Neuronal stem cell (in vitro differentiated cells): ENCODE results near the gene SLC39A3.

ENCODE experiments used
- DNase-seq: peaks from one replicate; pipeline ENCODE4 v3.0.0-alpha.2; 2013; ENCODE audit warnings: low spot score
- H2AFZ ChIP-seq: one replicate; pipeline ENCODE4 v1.6.1; 2013; ENCODE audit warnings: mild to moderate bottlenecking, low read length, inconsistent platforms
- H2AK5ac ChIP-seq: 2 replicates; pipeline ENCODE4 v1.6.1; 2013; ENCODE audit warnings: low read depth, mild to moderate bottlenecking, inconsistent platforms, low read length, moderate library complexity, mixed read lengths
- H2BK120ac ChIP-seq: 2 replicates; pipeline ENCODE4 v1.6.1; 2013; ENCODE audit warnings: low read depth, mild to moderate bottlenecking, inconsistent platforms, low read length, moderate library complexity, mixed read lengths
- H2BK12ac ChIP-seq: one replicate; pipeline ENCODE4 v1.6.1; 2013; ENCODE audit warnings: low read length, inconsistent platforms
- H2BK15ac ChIP-seq: 2 replicates; pipeline ENCODE4 v1.6.1; 2013; ENCODE audit warnings: mild to moderate bottlenecking, low read length, inconsistent platforms, mixed read lengths
- H2BK5ac ChIP-seq: one replicate; pipeline ENCODE4 v1.6.1; 2013; ENCODE audit warnings: inconsistent platforms, mild to moderate bottlenecking, low read length, moderate library complexity
- H3K14ac ChIP-seq: one replicate; pipeline ENCODE4 v1.6.1; 2013; ENCODE audit warnings: low read length, inconsistent platforms
- H3K18ac ChIP-seq: 2 replicates; pipeline ENCODE4 v1.6.1; 2013; ENCODE audit warnings: low read length, inconsistent platforms
- H3K23ac ChIP-seq: 2 replicates; pipeline ENCODE4 v1.6.1; 2013; ENCODE audit warnings: low read depth, mild to moderate bottlenecking, mixed read lengths, low read length, inconsistent platforms; ENCODE audit not compliant: poor library complexity
- H3K27ac ChIP-seq: replicated peaks from 3 replicates; pipeline ENCODE4 v1.5.1; 2013; ENCODE audit warnings: low read length, inconsistent platforms
- H3K27me3 ChIP-seq, 3 experiments: 2 replicates each; pipeline ENCODE4 v1.6.1; 2013; ENCODE audit warnings: low read length in 3 of 3, mild to moderate bottlenecking in 2 of 3, inconsistent platforms in 1 of 3, low read depth in 1 of 3, mixed read lengths in 1 of 3, moderate library complexity in 1 of 3; ENCODE audit not compliant: control insufficient read depth in 3 of 3, insufficient read depth in 3 of 3
- H3K36me3 ChIP-seq, 2 donors: replicated peaks in 1 of 2; 2 replicates each; pipeline ENCODE4 v1.6.1; 2013; ENCODE audit warnings: low read length in 2 of 2; ENCODE audit not compliant: control insufficient read depth in 2 of 2, insufficient read depth in 2 of 2
- H3K4ac ChIP-seq: 2 replicates; pipeline ENCODE4 v1.6.1; 2013; ENCODE audit warnings: inconsistent platforms, mild to moderate bottlenecking, low read length, moderate library complexity
- H3K4me1 ChIP-seq, 2 donors: 1 replicate in 1 of 2; 2 replicates in 1 of 2; pipeline ENCODE4 v1.6.1; 2013; ENCODE audit warnings: low read length in 2 of 2, low read depth in 1 of 2; ENCODE audit not compliant: control insufficient read depth in 2 of 2, insufficient read depth in 1 of 2
- H3K4me2 ChIP-seq: one replicate; pipeline ENCODE4 v1.6.1; 2013; ENCODE audit warnings: mild to moderate bottlenecking, low read length, inconsistent platforms; ENCODE audit not compliant: insufficient read depth, poor library complexity, severe bottlenecking
- H3K4me3 ChIP-seq, 2 donors: 2 replicates each; pipeline ENCODE4 v1.5.1; 2013; ENCODE audit warnings: low read length in 2 of 2, mild to moderate bottlenecking in 2 of 2, inconsistent platforms in 1 of 2, moderate library complexity in 1 of 2
- H3K79me1 ChIP-seq: one replicate; pipeline ENCODE4 v1.6.1; 2013; ENCODE audit warnings: low read depth, mild to moderate bottlenecking, inconsistent platforms, low read length, moderate library complexity
- H3K9ac ChIP-seq: one replicate; pipeline ENCODE4 v1.6.1; 2013; ENCODE audit warnings: mild to moderate bottlenecking, low read depth, low read length, inconsistent platforms; ENCODE audit not compliant: poor library complexity
- H3K9me3 ChIP-seq, 2 donors: replicated peaks in 1 of 2; 2 replicates each; pipeline versions ENCODE3 to v1.6.1; 2013; ENCODE audit warnings: low read length in 2 of 2, mild to moderate bottlenecking in 2 of 2, inconsistent platforms in 1 of 2, low read depth in 1 of 2, mixed read lengths in 1 of 2, moderate library complexity in 1 of 2; ENCODE audit not compliant: control insufficient read depth in 2 of 2, insufficient read depth in 1 of 2
- H4K8ac ChIP-seq: one replicate; pipeline ENCODE4 v1.6.1; 2013; ENCODE audit warnings: low read depth, mild to moderate bottlenecking, inconsistent platforms, low read length, moderate library complexity
- H4K91ac ChIP-seq: one replicate; pipeline ENCODE4 v1.6.1; 2013; ENCODE audit warnings: low read length, low read depth, mild to moderate bottlenecking, inconsistent platforms; ENCODE audit not compliant: poor library complexity
- WGBS, 2 donors: extraction: QIAGEN DNeasy Blood & Tissue Kit; methylation state at CpG; one replicate each; pipeline ENCODE4 v1.1.7; 2013; ENCODE audit warnings: missing lambda C conversion rate in 2 of 2, mixed read lengths in 1 of 2; ENCODE audit not compliant: insufficient read length in 2 of 2, insufficient replicate concordance in 1 of 2; ENCODE audit errors: extremely low coverage in 2 of 2; 5-methylcytosine and 5-hydroxymethylcytosine counted together

The SLC39A3 gene

GRCh38 chr19:2783781-2784145 lies 43.9 kb upstream of the SLC39A3 start:
- no peak overlapping the region for H2BK15ac ChIP-seq
- peaks cover 10 to 11% of the 10 kb centered on the region in 2 donors for H3K4me1 ChIP-seq
- no peak overlapping the region for H2BK12ac ChIP-seq
- H3K4me3 ChIP-seq: peak overlapping the region in 1 of 2 donors; percentile 91
- WGBS, 2 donors: no CpG with 5 or more reads among the region's 7 CpGs
- peaks cover 8 to 44% of the 10 kb centered on the region in 2 donors for H3K36me3 ChIP-seq
- no peak for DNase-seq
- no peak overlapping the region for H3K9ac ChIP-seq
- no peaks in the 10 kb centered on the region for H3K9me3 ChIP-seq
- no peak overlapping the region for H2BK5ac ChIP-seq
- H4K8ac ChIP-seq: no peak overlapping the region
- H4K91ac ChIP-seq: no peak overlapping the region
- peak overlapping the region; percentile 81 for H2AFZ ChIP-seq
- H2AK5ac ChIP-seq: no peak overlapping the region
- no peak overlapping the region for H3K23ac ChIP-seq
- peak overlapping the region; percentile 28 for H3K4me2 ChIP-seq
- no peaks in the 10 kb centered on the region for H3K27me3 ChIP-seq
- H3K4ac ChIP-seq: no peak overlapping the region
- no peak overlapping the region for H3K14ac ChIP-seq
- H3K79me1 ChIP-seq: peaks cover 17% of the 10 kb centered on the region
- H3K18ac ChIP-seq: no peak overlapping the region
- no peak overlapping the region for H2BK120ac ChIP-seq
- H3K27ac ChIP-seq: peak overlapping the region; percentile 76

DNA sequence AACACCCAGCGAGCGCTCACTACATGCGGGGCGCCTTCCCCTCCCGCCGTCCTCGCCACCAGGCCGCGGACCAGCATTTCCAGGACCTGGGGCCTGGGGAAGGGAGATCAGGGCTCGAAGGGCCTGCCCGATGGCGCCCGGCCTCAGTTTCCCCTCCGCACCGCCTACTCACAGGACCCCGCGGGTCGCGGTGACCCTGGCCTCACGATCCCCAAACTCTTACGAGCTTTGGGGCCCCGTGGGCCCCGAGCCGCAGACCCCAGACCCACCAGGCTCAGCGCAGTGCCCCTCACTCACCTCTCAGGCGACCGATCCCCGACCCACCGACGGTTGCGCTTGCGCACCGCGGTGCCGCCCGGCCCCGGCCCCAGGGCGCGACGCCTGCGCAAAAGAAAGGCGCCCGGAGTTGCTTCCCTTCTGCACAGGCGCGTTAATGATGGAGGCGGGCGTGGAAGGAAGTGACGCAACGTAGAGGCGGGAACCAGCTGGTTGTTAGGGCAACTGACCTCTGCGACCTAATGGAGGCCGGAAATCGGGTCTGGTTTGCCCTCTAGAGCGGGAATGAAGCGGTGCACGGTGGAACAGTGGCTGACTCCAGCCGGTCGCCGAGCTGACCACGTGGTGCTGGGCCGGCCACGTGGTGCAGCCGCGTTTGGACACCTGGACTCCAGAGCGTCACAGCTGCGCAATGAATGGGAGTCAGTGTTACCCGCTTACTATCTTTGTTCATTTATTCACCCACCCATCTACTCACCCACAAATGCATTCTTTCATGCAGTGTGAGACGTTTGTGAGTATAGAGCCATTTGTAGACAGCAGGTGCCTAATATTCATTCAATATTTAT lies 43.3 kb upstream of the SLC39A3 start, which contains the start of gene SGTA:
Gene SGTA (minus strand): TSS at position 338 of the 845 bp plus-strand sequence. CDS start 14,205 bp downstream, outside the sequence.
- Histone ChIP-seq H3K27ac (peak within 1 kb of the TSS; percentile 76), H2BK120ac (no peak within 1 kb of the TSS), H3K4me1 (peaks cover 10 to 11% of the 10 kb centered on the region in 2 donors), H2AK5ac (peak within 1 kb of the TSS; percentile 96), H3K4me3 (peak within 1 kb of the TSS; percentile 91 to 100), H2BK15ac (peak within 1 kb of the TSS; percentile 84), H3K27me3 (no peaks in the 10 kb centered on the region), H3K9me3 (no peaks in the 10 kb centered on the region), H4K8ac (peak within 1 kb of the TSS; percentile 19), H3K18ac (peak within 1 kb of the TSS; percentile 97), H4K91ac (peak within 1 kb of the TSS; percentile 46), H3K4me2 (peak within 1 kb of the TSS; percentile 82), H2BK12ac (no peak within 1 kb of the TSS), H3K79me1 (peaks cover 16% of the 10 kb centered on the region), H2BK5ac (peak within 1 kb of the TSS; percentile 94), H3K4ac (no peak within 1 kb of the TSS), H3K36me3 (peaks cover 10 to 43% of the 10 kb centered on the region in 2 donors), H3K9ac (peak within 1 kb of the TSS; percentile 96), H2AFZ (peak within 1 kb of the TSS; percentile 82), H3K23ac (peak within 1 kb of the TSS; percentile 94), H3K14ac (no peak within 1 kb of the TSS)
- no CpG with 5 or more reads among the region's 68 CpGs for WGBS, 2 donors
- peak; percentile 98 for DNase-seq

- H2BK120ac ChIP-seq: no peak overlapping the region
- DNase-seq: peak; percentile 14
- H2AFZ ChIP-seq: peak overlapping the region; percentile 82
- H3K4me1 ChIP-seq: peaks cover 10 to 11% of the 10 kb centered on the region in 2 donors
- peaks cover 13% of the 10 kb centered on the region for H3K79me1 ChIP-seq
- H3K4me3 ChIP-seq: peak overlapping the region; percentile 91 to 100
- H3K36me3 ChIP-seq: peaks cover 13 to 43% of the 10 kb centered on the region in 2 donors
- H4K8ac ChIP-seq: peak overlapping the region; percentile 19
- H3K27ac ChIP-seq: no peak overlapping the region
- no peak overlapping the region for H2BK12ac ChIP-seq
- WGBS, 2 donors: no CpG with 5 or more reads among the region's 24 CpGs
- H3K23ac ChIP-seq: peak overlapping the region; percentile 94
- H3K4ac ChIP-seq: no peak overlapping the region
- peak overlapping the region; percentile 46 for H4K91ac ChIP-seq
- H3K14ac ChIP-seq: no peak overlapping the region
- peak overlapping the region; percentile 82 for H3K4me2 ChIP-seq
- peak overlapping the region; percentile 94 for H2BK5ac ChIP-seq
- H2AK5ac ChIP-seq: peak overlapping the region; percentile 96
- no peaks in the 10 kb centered on the region for H3K27me3 ChIP-seq
- peak overlapping the region; percentile 97 for H3K18ac ChIP-seq
- H3K9ac ChIP-seq: peak overlapping the region; percentile 96
- peak overlapping the region; percentile 84 for H2BK15ac ChIP-seq
- H3K9me3 ChIP-seq: no peaks in the 10 kb centered on the region
Observed at GRCh38 chr19:2782329-2782935, 42.6 kb upstream of the SLC39A3 start.

- no peak overlapping the region for H2BK5ac ChIP-seq
- no peak overlapping the region for H2AK5ac ChIP-seq
- no peak overlapping the region for H3K4me2 ChIP-seq
- peaks cover 10 to 11% of the 10 kb centered on the region in 2 donors for H3K4me1 ChIP-seq
- no peak overlapping the region for H2BK12ac ChIP-seq
- H3K36me3 ChIP-seq: peaks cover 13 to 44% of the 10 kb centered on the region in 2 donors
- no peak overlapping the region for H3K14ac ChIP-seq
- no peak for DNase-seq
- no peak overlapping the region for H2BK15ac ChIP-seq
- no peak overlapping the region for H3K4ac ChIP-seq
- H3K27me3 ChIP-seq: no peaks in the 10 kb centered on the region
- H3K23ac ChIP-seq: no peak overlapping the region
- no peak overlapping the region for H4K8ac ChIP-seq
- no peak overlapping the region for H2BK120ac ChIP-seq
- no peak overlapping the region for H3K27ac ChIP-seq
- H4K91ac ChIP-seq: no peak overlapping the region
- no peak overlapping the region for H3K18ac ChIP-seq
- H3K79me1 ChIP-seq: peaks cover 18% of the 10 kb centered on the region
- no peak overlapping the region for H3K4me3 ChIP-seq
- H3K9me3 ChIP-seq: no peaks in the 10 kb centered on the region
- no CpG with 5 or more reads among the region's 7 CpGs for WGBS, 2 donors
- no peak overlapping the region for H3K9ac ChIP-seq
- H2AFZ ChIP-seq: no peak overlapping the region
Observed at GRCh38 chr19:2780284-2780683, 40.5 kb upstream of the SLC39A3 start.
